ENCODE data around the gene THBS1.

Gene THBS1

GRCh38 chr15:39573287-39573686, 7.6 kb upstream of the THBS1 start:
- Histone ChIP-seq H3K27me3 (ENCODE audit: control insufficient read depth, insufficient read depth, low read length) (no peaks in the 10 kb centered on the region), H3K27ac (ENCODE audit: low read length) (no peak overlapping the region), H3K36me3 (ENCODE audit: control insufficient read depth, insufficient read depth, low read length) (no peaks in the 10 kb centered on the region), H3K9me3 (ENCODE audit: control insufficient read depth, insufficient read depth, low read length) (no peaks in the 10 kb centered on the region), H3K4me3 (ENCODE audit: low read length) (no peak overlapping the region), H3K4me1 (ENCODE audit: control insufficient read depth, insufficient read depth, low read length) (no peaks in the 10 kb centered on the region)
- DNase-seq (ENCODE audit: low read depth, low spot score) = no peak
- WGBS (ENCODE audit: insufficient coverage, insufficient read length) = no CpG with 5 or more reads among the region's 2 CpGs

GRCh38 chr15:39573844-39574243, 7.0 kb upstream of the THBS1 start:
- H3K36me3 ChIP-seq (ENCODE audit: control insufficient read depth, insufficient read depth, low read length) = no peaks in the 10 kb centered on the region
- DNase-seq (ENCODE audit: low read depth, low spot score) = no peak
- H3K27ac ChIP-seq (ENCODE audit: low read length) = no peak overlapping the region
- H3K27me3 ChIP-seq (ENCODE audit: control insufficient read depth, insufficient read depth, low read length) = no peaks in the 10 kb centered on the region
- no peaks in the 10 kb centered on the region for H3K9me3 ChIP-seq (ENCODE audit: control insufficient read depth, insufficient read depth, low read length)
- no peaks in the 10 kb centered on the region for H3K4me1 ChIP-seq (ENCODE audit: control insufficient read depth, insufficient read depth, low read length)
- H3K4me3 ChIP-seq (ENCODE audit: low read length) = no peak overlapping the region
- WGBS (ENCODE audit: insufficient coverage, insufficient read length) = no CpG with 5 or more reads among the region's 4 CpGs

DNA sequence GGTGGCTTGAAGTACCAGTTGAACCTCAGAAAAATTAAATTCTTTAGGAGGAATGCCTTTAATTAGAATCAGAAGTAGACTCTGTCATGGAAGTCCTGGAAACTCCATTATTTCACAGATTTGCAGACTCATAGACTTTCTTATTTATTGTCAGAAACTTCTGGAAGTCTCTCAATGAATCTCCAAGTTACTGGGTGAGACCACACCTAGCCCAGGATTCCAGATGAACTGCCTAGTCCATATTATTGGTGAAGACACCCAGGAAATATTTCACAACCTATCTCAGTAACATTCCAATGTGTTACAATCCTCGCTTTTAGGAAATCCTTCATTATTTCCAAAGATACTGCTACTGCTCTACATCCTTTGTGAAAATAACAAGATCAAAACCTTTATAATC, 6.5 kb upstream of the THBS1 start:
- no peak for DNase-seq (ENCODE audit: low read depth, low spot score)
- no CpG with 5 or more reads among the region's 1 CpG for WGBS (ENCODE audit: insufficient coverage, insufficient read length)
- no peak overlapping the region for H3K4me3 ChIP-seq (ENCODE audit: low read length)
- H3K36me3 ChIP-seq (ENCODE audit: control insufficient read depth, insufficient read depth, low read length) = no peaks in the 10 kb centered on the region
- H3K27me3 ChIP-seq (ENCODE audit: control insufficient read depth, insufficient read depth, low read length) = no peaks in the 10 kb centered on the region
- H3K27ac ChIP-seq (ENCODE audit: low read length) = no peak overlapping the region
- H3K9me3 ChIP-seq (ENCODE audit: control insufficient read depth, insufficient read depth, low read length) = no peaks in the 10 kb centered on the region
- H3K4me1 ChIP-seq (ENCODE audit: control insufficient read depth, insufficient read depth, low read length) = peaks cover 3% of the 10 kb centered on the region; the same call in 1 of the 2 replicates

- Histone ChIP-seq H3K4me1 (ENCODE audit: control insufficient read depth, insufficient read depth, low read length) (peaks cover 3% of the 10 kb centered on the region; the same call in 1 of the 2 replicates), H3K27ac (ENCODE audit: low read length) (no peak overlapping the region), H3K36me3 (ENCODE audit: control insufficient read depth, insufficient read depth, low read length) (no peaks in the 10 kb centered on the region), H3K4me3 (ENCODE audit: low read length) (no peak overlapping the region), H3K27me3 (ENCODE audit: control insufficient read depth, insufficient read depth, low read length) (no peaks in the 10 kb centered on the region), H3K9me3 (ENCODE audit: control insufficient read depth, insufficient read depth, low read length) (no peaks in the 10 kb centered on the region)
- no CpG with 5 or more reads among the region's 6 CpGs for WGBS (ENCODE audit: insufficient coverage, insufficient read length)
- DNase-seq (ENCODE audit: low read depth, low spot score) = no peak
Observed at GRCh38 chr15:39575180-39575579, 5.7 kb upstream of the THBS1 start.

GRCh38 chr15:39578851-39579486, 1.9 kb upstream of the THBS1 start:
- Histone ChIP-seq H3K4me1 (ENCODE audit: control insufficient read depth, insufficient read depth, low read length) (peaks cover 12% of the 10 kb centered on the region; the same call in 1 of the 2 replicates), H3K36me3 (ENCODE audit: control insufficient read depth, insufficient read depth, low read length) (peaks cover 14% of the 10 kb centered on the region), H3K27ac (ENCODE audit: low read length) (no peak overlapping the region), H3K4me3 (ENCODE audit: low read length) (no peak overlapping the region), H3K9me3 (ENCODE audit: control insufficient read depth, insufficient read depth, low read length) (no peaks in the 10 kb centered on the region), H3K27me3 (ENCODE audit: control insufficient read depth, insufficient read depth, low read length) (no peaks in the 10 kb centered on the region)
- no CpG with 5 or more reads among the region's 5 CpGs for WGBS (ENCODE audit: insufficient coverage, insufficient read length)
- no peak for DNase-seq (ENCODE audit: low read depth, low spot score)

- peak; percentile 92 for DNase-seq (ENCODE audit: low read depth, low spot score)
- no CpG with 5 or more reads among the region's 18 CpGs for WGBS (ENCODE audit: insufficient coverage, insufficient read length)
- Histone ChIP-seq H3K4me1 (ENCODE audit: control insufficient read depth, insufficient read depth, low read length) (peaks cover 12% of the 10 kb centered on the region; the same call in 1 of the 2 replicates), H3K36me3 (ENCODE audit: control insufficient read depth, insufficient read depth, low read length) (peaks cover 17% of the 10 kb centered on the region), H3K27ac (ENCODE audit: low read length) (no peak overlapping the region), H3K9me3 (ENCODE audit: control insufficient read depth, insufficient read depth, low read length) (no peaks in the 10 kb centered on the region), H3K27me3 (ENCODE audit: control insufficient read depth, insufficient read depth, low read length) (no peaks in the 10 kb centered on the region), H3K4me3 (ENCODE audit: low read length) (no peak overlapping the region; the same call in 1 of the 2 replicates)
Observed at GRCh38 chr15:39579487-39580116, 1.3 kb upstream of the THBS1 start.

DNA sequence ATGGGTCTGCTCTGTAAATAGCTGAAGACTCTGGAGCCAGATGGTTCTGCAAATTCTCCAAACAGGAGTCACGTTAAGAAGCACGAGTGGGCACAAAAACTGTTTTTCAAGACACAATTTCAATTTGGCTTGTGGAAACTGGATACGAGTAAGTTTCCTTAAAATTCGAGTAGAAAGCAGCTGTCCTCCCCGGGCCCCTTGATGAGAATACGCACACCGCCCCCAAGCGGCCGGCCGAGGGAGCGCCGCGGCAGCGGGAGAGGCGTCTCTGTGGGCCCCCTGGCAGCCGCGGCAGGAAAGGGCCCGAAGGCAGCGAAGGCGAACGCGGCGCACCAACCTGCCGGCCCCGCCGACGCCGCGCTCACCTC, 778 bp upstream of the THBS1 start:
- WGBS (ENCODE audit: insufficient coverage, insufficient read length) = no CpG with 5 or more reads among the region's 29 CpGs
- peak; percentile 58 for DNase-seq (ENCODE audit: low read depth, low spot score)
- Histone ChIP-seq H3K27ac (ENCODE audit: low read length) (no peak overlapping the region), H3K4me3 (ENCODE audit: low read length) (peak overlapping the region; percentile 50; the same call in 1 of the 2 replicates), H3K9me3 (ENCODE audit: control insufficient read depth, insufficient read depth, low read length) (no peaks in the 10 kb centered on the region), H3K4me1 (ENCODE audit: control insufficient read depth, insufficient read depth, low read length) (peaks cover 12% of the 10 kb centered on the region; the same call in 1 of the 2 replicates), H3K36me3 (ENCODE audit: control insufficient read depth, insufficient read depth, low read length) (peaks cover 20% of the 10 kb centered on the region), H3K27me3 (ENCODE audit: control insufficient read depth, insufficient read depth, low read length) (no peaks in the 10 kb centered on the region)

DNA sequence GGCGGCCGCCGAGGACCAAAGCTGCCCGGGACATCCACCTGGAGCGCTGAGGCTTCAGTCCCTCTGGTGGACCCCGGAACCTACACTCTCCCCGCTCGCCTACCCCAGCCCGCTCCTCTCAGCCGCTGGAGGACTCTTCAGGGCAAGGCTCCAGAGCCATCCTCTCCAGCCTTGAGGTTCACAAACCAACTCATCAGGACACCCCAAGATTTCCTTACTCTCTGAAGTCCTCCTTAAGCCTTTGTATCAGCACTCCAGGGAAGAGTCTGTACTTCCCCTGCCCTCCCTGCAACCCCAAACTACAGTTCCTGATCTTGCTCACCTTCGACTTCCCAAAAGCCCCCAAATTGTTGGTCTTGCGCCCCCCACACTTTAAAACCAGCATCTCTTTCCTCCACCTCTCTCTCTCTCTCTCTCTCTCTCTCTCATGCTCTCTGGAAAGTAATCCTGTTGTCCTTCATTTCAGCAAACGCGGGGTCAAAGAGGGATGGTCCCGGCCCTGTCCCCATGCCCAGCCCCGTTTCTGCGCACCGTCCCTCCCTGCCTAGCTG, 438 bp downstream of the THBS1 start:
- WGBS (ENCODE audit: insufficient coverage, insufficient read length) = no CpG with 5 or more reads among the region's 18 CpGs

DNA sequence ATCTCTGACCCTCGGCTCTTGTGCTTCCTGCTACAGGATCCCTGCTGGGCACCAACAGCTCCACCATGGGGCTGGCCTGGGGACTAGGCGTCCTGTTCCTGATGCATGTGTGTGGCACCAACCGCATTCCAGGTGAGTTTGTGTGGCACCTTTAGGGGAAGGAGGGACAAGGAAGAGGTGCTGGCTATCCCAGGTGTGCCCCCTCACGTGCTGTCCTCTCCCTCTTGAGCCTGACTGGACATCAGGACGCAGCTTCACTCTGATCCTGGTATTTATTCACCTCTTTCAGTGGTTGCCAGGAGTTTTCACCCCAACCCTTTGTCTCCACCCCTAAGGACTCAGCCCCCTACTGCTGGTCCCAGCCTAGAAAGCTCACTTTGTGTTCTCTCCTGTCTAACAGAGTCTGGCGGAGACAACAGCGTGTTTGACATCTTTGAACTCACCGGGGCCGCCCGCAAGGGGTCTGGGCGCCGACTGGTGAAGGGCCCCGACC, 960 bp downstream of the THBS1 start:
- peaks cover 12% of the 10 kb centered on the region; the same call in 1 of the 2 replicates for H3K4me1 ChIP-seq (ENCODE audit: control insufficient read depth, insufficient read depth, low read length)
- H3K27me3 ChIP-seq (ENCODE audit: control insufficient read depth, insufficient read depth, low read length) = no peaks in the 10 kb centered on the region
- DNase-seq (ENCODE audit: low read depth, low spot score) = no peak
- peak overlapping the region; percentile 39; the same call in 1 of the 2 replicates for H3K4me3 ChIP-seq (ENCODE audit: low read length)
- H3K9me3 ChIP-seq (ENCODE audit: control insufficient read depth, insufficient read depth, low read length) = no peaks in the 10 kb centered on the region
- H3K27ac ChIP-seq (ENCODE audit: low read length) = no peak overlapping the region
- WGBS (ENCODE audit: insufficient coverage, insufficient read length) = no CpG with 5 or more reads among the region's 13 CpGs
- H3K36me3 ChIP-seq (ENCODE audit: control insufficient read depth, insufficient read depth, low read length) = peaks cover 37% of the 10 kb centered on the region

More for the DNA sequence above, 438 bp downstream of the THBS1 start:
- Histone ChIP-seq H3K9me3 (ENCODE audit: control insufficient read depth, insufficient read depth, low read length) (no peaks in the 10 kb centered on the region), H3K4me3 (ENCODE audit: low read length) (peak overlapping the region; percentile 39; the same call in 1 of the 2 replicates), H3K36me3 (ENCODE audit: control insufficient read depth, insufficient read depth, low read length) (peaks cover 32% of the 10 kb centered on the region), H3K27me3 (ENCODE audit: control insufficient read depth, insufficient read depth, low read length) (no peaks in the 10 kb centered on the region), H3K27ac (ENCODE audit: low read length) (no peak overlapping the region), H3K4me1 (ENCODE audit: control insufficient read depth, insufficient read depth, low read length) (peaks cover 12% of the 10 kb centered on the region; the same call in 1 of the 2 replicates)
- no peak for DNase-seq (ENCODE audit: low read depth, low spot score)

DNA sequence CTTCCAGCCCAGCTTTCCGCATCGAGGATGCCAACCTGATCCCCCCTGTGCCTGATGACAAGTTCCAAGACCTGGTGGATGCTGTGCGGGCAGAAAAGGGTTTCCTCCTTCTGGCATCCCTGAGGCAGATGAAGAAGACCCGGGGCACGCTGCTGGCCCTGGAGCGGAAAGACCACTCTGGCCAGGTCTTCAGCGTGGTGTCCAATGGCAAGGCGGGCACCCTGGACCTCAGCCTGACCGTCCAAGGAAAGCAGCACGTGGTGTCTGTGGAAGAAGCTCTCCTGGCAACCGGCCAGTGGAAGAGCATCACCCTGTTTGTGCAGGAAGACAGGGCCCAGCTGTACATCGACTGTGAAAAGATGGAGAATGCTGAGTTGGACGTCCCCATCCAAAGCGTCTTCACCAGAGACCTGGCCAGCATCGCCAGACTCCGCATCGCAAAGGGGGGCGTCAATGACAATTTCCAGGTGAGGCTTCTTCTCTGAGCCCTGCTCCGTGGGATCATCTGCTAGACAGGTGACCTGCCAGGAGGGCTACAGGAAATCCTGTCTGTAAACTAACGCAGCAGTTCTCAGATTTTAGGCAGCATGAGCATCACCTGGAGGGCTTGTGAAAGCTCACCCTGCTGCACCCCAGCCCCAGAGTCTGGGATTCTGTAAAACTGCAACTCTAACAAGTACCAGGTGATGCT, 1.6 kb downstream of the THBS1 start:
- no CpG with 5 or more reads among the region's 20 CpGs for WGBS (ENCODE audit: insufficient coverage, insufficient read length)
- Histone ChIP-seq H3K36me3 (ENCODE audit: control insufficient read depth, insufficient read depth, low read length) (peaks cover 41% of the 10 kb centered on the region), H3K4me1 (ENCODE audit: control insufficient read depth, insufficient read depth, low read length) (peaks cover 12% of the 10 kb centered on the region; the same call in 1 of the 2 replicates), H3K27me3 (ENCODE audit: control insufficient read depth, insufficient read depth, low read length) (no peaks in the 10 kb centered on the region), H3K9me3 (ENCODE audit: control insufficient read depth, insufficient read depth, low read length) (no peaks in the 10 kb centered on the region), H3K27ac (ENCODE audit: low read length) (no peak overlapping the region), H3K4me3 (ENCODE audit: low read length) (peak overlapping the region; percentile 3; the same call in 1 of the 2 replicates)
- DNase-seq (ENCODE audit: low read depth, low spot score) = no peak

Measured in iPS DF 6.9 (cell line).